GM18868 (cell line): Measurements from ENCODE around the gene ERBB3.
"Not testable (repeated sequence)": the region's sequence is repeated elsewhere in the genome, so short reads cannot be mapped to it uniquely, and the experiment has no call there.

ENCODE experiments used
- ATAC-seq: cut with Tn5 transposase; IDR thresholded peaks from one replicate; pipeline ENCODE4 v1.9.1; 2021; ENCODE audit warnings: mild to moderate bottlenecking, moderate library complexity; ENCODE audit not compliant: unreplicated experiment

Gene ERBB3

GRCh38 chr12:56079723-56080555 lies at the start of gene ERBB3:
Gene ERBB3 (plus strand): TSS chr12:56080165. CDS start chr12:56080301, 136 bp downstream.
- ATAC-seq: no peak

- no peak for ATAC-seq
These were observed 48.0 kb upstream of the ERBB3 start for GRCh38 chr12:56031987-56032386.

GRCh38 chr12:56034586-56035332 lies 45.2 kb upstream of the ERBB3 start:
- no peak for ATAC-seq

GRCh38 chr12:56037161-56037560 lies 42.8 kb upstream of the ERBB3 start:
- no peak for ATAC-seq

- ATAC-seq: no peak
These were observed 41.8 kb upstream of the ERBB3 start for GRCh38 chr12:56038022-56038655.

- ATAC-seq: no peak
These were observed 39.8 kb upstream of the ERBB3 start for GRCh38 chr12:56040151-56040550.

- ATAC-seq: no peak
These were observed 38.9 kb upstream of the ERBB3 start for GRCh38 chr12:56040963-56041551.

GRCh38 chr12:56041552-56042429 lies 38.2 kb upstream of the ERBB3 start, which contains the start of gene RPS26:
Gene RPS26 (plus strand): TSS chr12:56041918. CDS start chr12:56042167, 249 bp downstream.
- ATAC-seq: peak; percentile 93

GRCh38 chr12:56042430-56042813 lies 37.5 kb upstream of the ERBB3 start:
- not testable (repeated sequence) for ATAC-seq

GRCh38 chr12:56042843-56043242 lies 37.1 kb upstream of the ERBB3 start:
- no peak for ATAC-seq

GRCh38 chr12:56046027-56046780 lies 33.8 kb upstream of the ERBB3 start:
- ATAC-seq: no peak

- ATAC-seq: no peak
These were observed 26.5 kb upstream of the ERBB3 start for GRCh38 chr12:56053407-56053893.

GRCh38 chr12:56059964-56060363 lies 20.0 kb upstream of the ERBB3 start:
- ATAC-seq: not testable (repeated sequence)

- ATAC-seq: no peak
These were observed 18.0 kb upstream of the ERBB3 start for GRCh38 chr12:56061982-56062381.

- no peak for ATAC-seq
These were observed 17.0 kb upstream of the ERBB3 start for GRCh38 chr12:56062996-56063395.

- ATAC-seq: no peak
These were observed 8.3 kb upstream of the ERBB3 start for GRCh38 chr12:56071648-56072047.

- ATAC-seq: no peak
These were observed 5.6 kb upstream of the ERBB3 start for GRCh38 chr12:56074396-56074795.

- not testable (repeated sequence) for ATAC-seq
These were observed 2.0 kb upstream of the ERBB3 start for GRCh38 chr12:56077966-56078365.

GRCh38 chr12:56078427-56078826 lies 1.5 kb upstream of the ERBB3 start:
- ATAC-seq: no peak
